Neuronal stem cell (in vitro differentiated cells): ENCODE measurements around the gene CCDC51.

ENCODE experiments used
- DNase-seq: peaks from one replicate; pipeline ENCODE4 v3.0.0-alpha.2; 2013; ENCODE audit warnings: low spot score
- H2AFZ ChIP-seq: one replicate; pipeline ENCODE4 v1.6.1; 2013; ENCODE audit warnings: mild to moderate bottlenecking, low read length, inconsistent platforms
- H2AK5ac ChIP-seq: 2 replicates; pipeline ENCODE4 v1.6.1; 2013; ENCODE audit warnings: low read depth, mild to moderate bottlenecking, inconsistent platforms, low read length, moderate library complexity, mixed read lengths
- H2BK120ac ChIP-seq: 2 replicates; pipeline ENCODE4 v1.6.1; 2013; ENCODE audit warnings: low read depth, mild to moderate bottlenecking, inconsistent platforms, low read length, moderate library complexity, mixed read lengths
- H2BK12ac ChIP-seq: one replicate; pipeline ENCODE4 v1.6.1; 2013; ENCODE audit warnings: low read length, inconsistent platforms
- H2BK15ac ChIP-seq: 2 replicates; pipeline ENCODE4 v1.6.1; 2013; ENCODE audit warnings: mild to moderate bottlenecking, low read length, inconsistent platforms, mixed read lengths
- H2BK5ac ChIP-seq: one replicate; pipeline ENCODE4 v1.6.1; 2013; ENCODE audit warnings: inconsistent platforms, mild to moderate bottlenecking, low read length, moderate library complexity
- H3K14ac ChIP-seq: one replicate; pipeline ENCODE4 v1.6.1; 2013; ENCODE audit warnings: low read length, inconsistent platforms
- H3K18ac ChIP-seq: 2 replicates; pipeline ENCODE4 v1.6.1; 2013; ENCODE audit warnings: low read length, inconsistent platforms
- H3K23ac ChIP-seq: 2 replicates; pipeline ENCODE4 v1.6.1; 2013; ENCODE audit warnings: low read depth, mild to moderate bottlenecking, mixed read lengths, low read length, inconsistent platforms; ENCODE audit not compliant: poor library complexity
- H3K27ac ChIP-seq: replicated peaks from 3 replicates; pipeline ENCODE4 v1.5.1; 2013; ENCODE audit warnings: low read length, inconsistent platforms
- H3K27me3 ChIP-seq, 3 experiments: 2 replicates each; pipeline ENCODE4 v1.6.1; 2013; ENCODE audit warnings: low read length in 3 of 3, mild to moderate bottlenecking in 2 of 3, inconsistent platforms in 1 of 3, low read depth in 1 of 3, mixed read lengths in 1 of 3, moderate library complexity in 1 of 3; ENCODE audit not compliant: control insufficient read depth in 3 of 3, insufficient read depth in 3 of 3
- H3K36me3 ChIP-seq, 2 donors: replicated peaks in 1 of 2; 2 replicates each; pipeline ENCODE4 v1.6.1; 2013; ENCODE audit warnings: low read length in 2 of 2; ENCODE audit not compliant: control insufficient read depth in 2 of 2, insufficient read depth in 2 of 2
- H3K4ac ChIP-seq: 2 replicates; pipeline ENCODE4 v1.6.1; 2013; ENCODE audit warnings: inconsistent platforms, mild to moderate bottlenecking, low read length, moderate library complexity
- H3K4me1 ChIP-seq, 2 donors: 1 replicate in 1 of 2; 2 replicates in 1 of 2; pipeline ENCODE4 v1.6.1; 2013; ENCODE audit warnings: low read length in 2 of 2, low read depth in 1 of 2; ENCODE audit not compliant: control insufficient read depth in 2 of 2, insufficient read depth in 1 of 2
- H3K4me2 ChIP-seq: one replicate; pipeline ENCODE4 v1.6.1; 2013; ENCODE audit warnings: mild to moderate bottlenecking, low read length, inconsistent platforms; ENCODE audit not compliant: insufficient read depth, poor library complexity, severe bottlenecking
- H3K4me3 ChIP-seq, 2 donors: 2 replicates each; pipeline ENCODE4 v1.5.1; 2013; ENCODE audit warnings: low read length in 2 of 2, mild to moderate bottlenecking in 2 of 2, inconsistent platforms in 1 of 2, moderate library complexity in 1 of 2
- H3K79me1 ChIP-seq: one replicate; pipeline ENCODE4 v1.6.1; 2013; ENCODE audit warnings: low read depth, mild to moderate bottlenecking, inconsistent platforms, low read length, moderate library complexity
- H3K9ac ChIP-seq: one replicate; pipeline ENCODE4 v1.6.1; 2013; ENCODE audit warnings: mild to moderate bottlenecking, low read depth, low read length, inconsistent platforms; ENCODE audit not compliant: poor library complexity
- H3K9me3 ChIP-seq, 2 donors: replicated peaks in 1 of 2; 2 replicates each; pipeline versions ENCODE3 to v1.6.1; 2013; ENCODE audit warnings: low read length in 2 of 2, mild to moderate bottlenecking in 2 of 2, inconsistent platforms in 1 of 2, low read depth in 1 of 2, mixed read lengths in 1 of 2, moderate library complexity in 1 of 2; ENCODE audit not compliant: control insufficient read depth in 2 of 2, insufficient read depth in 1 of 2
- H4K8ac ChIP-seq: one replicate; pipeline ENCODE4 v1.6.1; 2013; ENCODE audit warnings: low read depth, mild to moderate bottlenecking, inconsistent platforms, low read length, moderate library complexity
- H4K91ac ChIP-seq: one replicate; pipeline ENCODE4 v1.6.1; 2013; ENCODE audit warnings: low read length, low read depth, mild to moderate bottlenecking, inconsistent platforms; ENCODE audit not compliant: poor library complexity
- WGBS, 2 donors: extraction: QIAGEN DNeasy Blood & Tissue Kit; methylation state at CpG; one replicate each; pipeline ENCODE4 v1.1.7; 2013; ENCODE audit warnings: missing lambda C conversion rate in 2 of 2, mixed read lengths in 1 of 2; ENCODE audit not compliant: insufficient read length in 2 of 2, insufficient replicate concordance in 1 of 2; ENCODE audit errors: extremely low coverage in 2 of 2; 5-methylcytosine and 5-hydroxymethylcytosine counted together

CCDC51 gene

GRCh38 chr3:48406443-48407431 lies 33.2 kb downstream of the CCDC51 start:
- Histone ChIP-seq H4K91ac (no peak overlapping the region), H2AK5ac (no peak overlapping the region), H2BK120ac (no peak overlapping the region), H2BK12ac (no peak overlapping the region), H3K9ac (no peak overlapping the region), H3K4me2 (no peak overlapping the region), H3K27me3 (no peaks in the 10 kb centered on the region), H3K79me1 (peaks cover 7% of the 10 kb centered on the region), H3K4ac (no peak overlapping the region), H3K27ac (no peak overlapping the region), H3K9me3 (peaks cover 0 to 1% of the 10 kb centered on the region in 2 donors), H2BK15ac (no peak overlapping the region), H3K23ac (no peak overlapping the region), H2BK5ac (no peak overlapping the region), H3K14ac (no peak overlapping the region), H3K18ac (no peak overlapping the region), H3K36me3 (peaks cover 79 to 95% of the 10 kb centered on the region in 2 donors), H4K8ac (no peak overlapping the region), H2AFZ (no peak overlapping the region), H3K4me1 (no peaks in the 10 kb centered on the region), H3K4me3 (peak overlapping the region in 1 of 2 donors; percentile 13)
- no CpG with 5 or more reads among the region's 18 CpGs for WGBS, 2 donors
- DNase-seq, result no peak

DNA sequence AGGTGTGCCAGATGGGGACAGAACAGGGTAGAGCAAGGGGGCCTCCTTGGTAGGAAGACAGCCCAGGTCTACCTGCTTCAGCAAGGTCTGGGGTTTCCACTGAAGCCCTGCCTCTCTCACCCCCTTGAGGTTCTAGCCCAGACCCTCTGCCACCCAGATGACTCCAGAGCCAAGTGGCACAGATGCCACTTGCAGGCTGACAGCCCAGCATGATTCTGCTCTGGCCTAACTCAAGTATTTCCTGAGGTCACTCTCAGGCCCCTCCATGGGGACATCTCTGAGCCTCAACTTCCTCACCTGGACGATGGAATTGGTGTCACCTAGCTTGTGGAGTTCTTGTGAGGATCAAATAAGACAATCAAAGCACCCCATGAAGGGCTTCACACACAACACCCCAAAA lies 33.9 kb downstream of the CCDC51 start:
- Histone ChIP-seq H3K79me1 (peaks cover 7% of the 10 kb centered on the region), H2BK5ac (no peak overlapping the region), H3K4me3 (no peak overlapping the region), H4K8ac (no peak overlapping the region), H2AFZ (no peak overlapping the region), H2AK5ac (no peak overlapping the region), H3K9me3 (peaks cover 0 to 1% of the 10 kb centered on the region in 2 donors), H3K23ac (no peak overlapping the region), H3K4ac (no peak overlapping the region), H4K91ac (no peak overlapping the region), H2BK120ac (no peak overlapping the region), H3K18ac (no peak overlapping the region), H3K27ac (no peak overlapping the region), H3K4me2 (no peak overlapping the region), H3K4me1 (no peaks in the 10 kb centered on the region), H2BK12ac (no peak overlapping the region), H3K14ac (no peak overlapping the region), H3K27me3 (no peaks in the 10 kb centered on the region), H2BK15ac (no peak overlapping the region), H3K36me3 (peaks cover 71 to 91% of the 10 kb centered on the region in 2 donors), H3K9ac (no peak overlapping the region)
- WGBS, 2 donors, result no CpG with 5 or more reads among the region's 1 CpG
- DNase-seq, result no peak

DNA sequence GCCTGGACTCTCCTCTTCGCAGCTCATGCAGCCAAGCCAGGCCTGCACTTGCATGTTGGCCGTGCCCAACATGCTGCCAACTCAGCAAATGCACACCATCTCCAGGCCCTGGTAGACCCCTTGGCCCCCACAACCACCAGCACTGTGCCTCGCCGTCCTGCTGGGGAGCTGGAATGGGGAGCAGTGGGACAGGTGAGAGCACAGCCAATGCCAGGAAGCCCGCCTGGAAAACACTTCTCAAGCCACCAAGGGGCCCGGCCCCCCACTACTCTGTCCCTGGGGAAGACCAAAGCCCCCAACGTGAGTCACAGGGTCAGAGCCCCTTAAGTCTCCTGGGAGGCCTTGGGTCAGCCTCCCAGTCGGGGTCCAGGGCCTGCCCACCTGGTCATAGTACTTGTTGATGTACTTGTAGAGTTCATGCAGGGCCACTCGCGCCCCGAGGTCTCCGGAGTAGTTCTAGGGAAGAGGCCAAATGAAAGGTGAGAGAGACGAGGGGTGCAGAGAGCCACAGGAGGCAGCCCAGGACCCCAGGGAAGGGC lies 34.5 kb downstream of the CCDC51 start:
- H2AFZ ChIP-seq, result no peak overlapping the region
- peak overlapping the region; percentile 53 for H3K23ac ChIP-seq
- H3K4ac ChIP-seq, result no peak overlapping the region
- no peak overlapping the region for H2AK5ac ChIP-seq
- peaks cover 0 to 1% of the 10 kb centered on the region in 2 donors for H3K9me3 ChIP-seq
- DNase-seq, result no peak
- H4K8ac ChIP-seq, result no peak overlapping the region
- no peak overlapping the region for H2BK12ac ChIP-seq
- peak overlapping the region; percentile 35 for H3K9ac ChIP-seq
- H3K27ac ChIP-seq, result no peak overlapping the region
- H4K91ac ChIP-seq, result no peak overlapping the region
- no CpG with 5 or more reads among the region's 13 CpGs for WGBS, 2 donors
- no peak overlapping the region for H2BK120ac ChIP-seq
- H3K18ac ChIP-seq, result no peak overlapping the region
- H3K36me3 ChIP-seq, result peaks cover 66 to 89% of the 10 kb centered on the region in 2 donors
- H3K4me1 ChIP-seq, result no peaks in the 10 kb centered on the region
- no peak overlapping the region for H3K4me3 ChIP-seq
- no peak overlapping the region for H3K4me2 ChIP-seq
- no peaks in the 10 kb centered on the region for H3K27me3 ChIP-seq
- no peak overlapping the region for H2BK5ac ChIP-seq
- H3K79me1 ChIP-seq, result peaks cover 6% of the 10 kb centered on the region
- H3K14ac ChIP-seq, result no peak overlapping the region
- no peak overlapping the region for H2BK15ac ChIP-seq
